ENCODE data around the gene TFR2.

Gene TFR2

DNA sequence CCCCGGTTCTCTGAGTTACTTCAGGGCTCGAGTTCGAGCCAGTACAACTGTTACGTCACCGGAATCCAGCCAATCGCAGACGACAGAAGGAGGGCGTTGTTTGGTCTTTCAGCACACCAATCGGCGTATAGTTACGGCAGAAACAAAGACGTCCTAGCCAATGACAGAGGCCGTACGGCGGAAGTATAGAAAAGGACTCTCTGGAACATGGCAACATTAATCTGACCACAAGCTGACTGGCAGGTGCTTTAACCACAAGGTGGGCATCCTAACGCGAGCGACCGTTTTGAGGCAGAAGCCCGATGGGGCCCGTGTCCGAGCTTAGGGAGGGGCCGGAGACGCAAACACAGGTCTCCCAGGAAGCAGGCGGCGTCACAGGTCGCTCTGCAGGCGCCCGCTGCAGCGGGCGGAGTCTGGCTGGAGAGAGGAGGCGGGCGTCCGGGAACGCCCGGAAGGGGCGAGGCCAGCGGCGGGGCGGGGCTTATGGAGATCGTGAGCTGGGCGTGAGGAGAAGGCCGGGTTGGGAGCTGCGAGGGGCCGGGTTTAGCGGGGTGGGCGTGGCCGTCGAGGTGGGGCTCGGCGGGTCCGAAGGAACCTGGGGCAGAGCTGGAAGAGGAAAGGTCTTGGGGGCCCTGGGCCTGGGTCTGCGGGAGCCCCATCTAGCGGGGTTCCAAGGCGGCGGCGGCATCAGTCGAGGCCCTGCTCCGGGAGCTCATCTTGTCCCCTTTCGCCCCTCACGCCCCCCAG, 29.2 kb downstream of the TFR2 start, which contains the start of gene MOSPD3:
Gene MOSPD3, plus strand, starts transcription at position 558 of the 747 bp plus-strand sequence. CDS start 252 bp downstream, outside the sequence.
- DNase-seq: peak; percentile 98

DNA sequence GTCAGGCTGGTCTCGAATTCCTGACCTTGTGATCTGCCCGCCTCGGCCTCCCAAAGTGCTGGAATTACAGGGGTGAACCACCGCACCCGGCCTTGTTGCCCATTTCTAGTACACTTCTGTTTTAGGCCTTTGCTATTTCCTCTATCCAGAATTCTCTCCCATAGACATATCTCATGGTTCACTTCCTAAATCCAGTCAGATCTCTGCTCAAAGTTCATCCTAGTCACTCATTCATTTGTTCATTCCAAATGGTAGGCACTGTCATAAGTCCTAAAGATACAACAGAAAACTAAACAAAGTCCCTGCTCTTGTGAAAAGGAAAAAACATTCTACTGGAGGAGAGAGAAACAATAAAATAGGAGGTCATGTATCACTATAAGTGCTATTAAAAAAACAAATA, 31.4 kb downstream of the TFR2 start:
- DNase-seq: no peak

DNA sequence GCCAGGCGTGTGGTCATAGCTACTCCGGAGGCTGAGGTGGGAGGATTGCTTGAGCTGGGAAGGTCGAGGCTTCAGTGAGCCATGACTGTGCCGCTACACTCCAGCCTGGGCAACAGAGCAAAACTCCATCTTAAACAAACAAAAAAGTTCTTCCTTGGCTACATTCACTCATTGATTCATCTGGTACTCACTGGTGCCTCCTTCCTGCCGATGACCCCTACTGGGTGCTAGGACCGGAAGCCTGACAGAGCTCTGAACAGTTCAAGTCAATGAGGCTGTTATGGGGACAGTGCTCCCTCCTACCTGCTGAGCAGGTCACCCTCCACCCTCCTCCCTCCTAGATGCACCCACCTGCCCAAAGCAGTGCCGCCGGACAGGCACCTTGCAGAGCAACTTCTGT, 34.2 kb downstream of the TFR2 start:
- no peak for DNase-seq

DNA sequence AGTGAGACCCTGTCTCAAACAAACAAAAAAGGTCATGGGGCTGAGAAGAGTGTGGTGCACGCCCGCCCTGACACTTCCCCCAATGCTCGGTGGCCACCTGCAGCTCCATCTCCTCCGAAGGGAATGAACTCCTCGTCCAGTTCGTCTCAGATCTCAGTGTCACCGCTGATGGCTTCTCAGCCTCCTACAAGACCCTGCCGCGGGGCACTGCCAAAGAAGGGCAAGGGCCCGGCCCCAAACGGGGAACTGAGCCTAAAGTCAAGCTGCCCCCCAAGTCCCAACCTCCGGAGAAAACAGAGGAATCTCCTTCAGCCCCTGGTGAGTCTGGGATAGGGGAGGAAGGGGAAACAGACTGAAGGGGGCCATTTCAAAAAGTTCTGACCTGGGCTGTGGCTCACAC, 35.0 kb downstream of the TFR2 start:
- no peak for DNase-seq

DNA sequence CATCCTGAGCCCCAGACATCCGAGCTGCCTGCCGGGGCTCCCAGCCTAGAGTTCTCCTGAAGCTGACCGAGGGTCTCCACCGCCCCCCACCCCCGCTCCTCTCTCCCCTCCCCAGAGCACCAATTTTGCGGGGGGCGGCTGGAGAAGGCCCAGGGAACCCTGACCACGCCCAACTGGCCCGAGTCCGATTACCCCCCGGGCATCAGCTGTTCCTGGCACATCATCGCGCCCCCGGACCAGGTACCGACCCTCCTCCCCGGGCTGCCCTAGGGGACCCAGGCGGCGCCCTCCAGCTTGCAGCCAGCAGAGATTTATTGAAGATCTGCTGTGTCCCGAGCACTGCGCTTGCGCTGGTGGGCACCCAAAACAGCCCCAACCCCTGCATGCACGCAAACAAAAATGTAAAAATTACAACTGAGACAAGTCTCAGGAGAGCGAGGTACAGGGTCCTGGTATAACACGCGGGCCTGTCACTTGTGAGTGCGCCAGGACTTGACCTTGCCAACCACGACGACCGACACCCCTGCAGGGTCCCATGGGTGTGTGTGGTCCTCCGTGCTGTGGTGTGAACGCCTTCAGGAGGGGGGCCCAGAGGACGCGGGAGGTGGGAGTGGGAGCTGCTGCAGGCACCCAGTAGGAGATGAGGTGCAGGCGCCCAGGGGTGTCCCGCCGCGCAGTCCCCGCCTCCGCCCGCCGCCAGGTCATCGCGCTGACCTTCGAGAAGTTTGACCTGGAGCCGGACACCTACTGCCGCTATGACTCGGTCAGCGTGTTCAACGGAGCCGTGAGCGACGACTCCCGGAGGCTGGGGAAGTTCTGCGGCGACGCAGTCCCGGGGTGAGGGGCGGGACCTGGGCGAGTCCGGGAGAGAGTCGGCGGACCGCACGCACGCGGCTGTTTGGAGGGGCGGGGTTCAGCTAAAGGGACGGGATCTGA, 36.1 kb downstream of the TFR2 start:
- peak; percentile 40 for DNase-seq

DNA sequence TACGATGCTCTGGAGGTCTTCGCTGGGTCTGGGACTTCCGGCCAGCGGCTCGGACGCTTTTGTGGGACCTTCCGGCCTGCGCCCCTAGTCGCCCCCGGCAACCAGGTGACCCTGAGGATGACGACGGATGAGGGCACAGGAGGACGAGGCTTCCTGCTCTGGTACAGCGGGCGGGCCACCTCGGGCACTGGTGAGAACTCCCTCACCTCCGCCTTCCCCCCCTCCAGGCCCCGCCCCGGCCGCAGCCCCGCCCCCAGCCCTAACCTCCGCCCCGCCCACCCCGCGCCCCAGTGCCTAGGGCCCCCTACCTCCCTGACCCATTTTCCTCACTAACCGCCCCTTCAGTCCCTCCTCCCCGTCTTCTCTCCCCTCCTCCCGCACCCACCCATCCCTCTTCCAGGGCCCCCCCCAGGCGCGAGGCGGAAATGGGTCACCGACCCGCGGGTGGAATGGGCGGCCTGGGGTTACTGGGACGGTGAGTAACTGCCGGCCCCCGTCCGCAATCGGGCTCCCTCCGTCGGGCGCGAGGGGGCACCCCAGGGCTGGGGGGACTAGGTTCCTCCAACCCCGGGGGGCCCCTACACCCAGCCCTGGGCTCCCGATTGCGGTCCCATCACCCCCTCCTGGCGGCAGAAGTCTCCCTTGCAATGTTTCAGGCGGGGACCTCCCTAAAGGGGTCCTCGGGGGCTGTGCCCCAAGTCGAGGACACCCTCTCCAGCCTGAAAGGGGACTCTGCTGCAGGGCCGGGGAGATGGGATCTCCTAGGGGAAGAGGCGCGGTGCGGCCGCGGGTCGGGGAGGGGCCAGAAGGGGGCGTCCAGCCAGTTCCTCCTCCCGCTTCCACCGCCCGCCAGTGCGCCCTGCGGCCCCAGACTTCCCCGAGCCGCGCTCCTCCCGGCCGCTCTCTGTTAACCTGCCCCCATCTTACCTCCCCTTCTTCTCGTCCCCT, 37.0 kb downstream of the TFR2 start:
- peak; percentile 83 for DNase-seq

DNA sequence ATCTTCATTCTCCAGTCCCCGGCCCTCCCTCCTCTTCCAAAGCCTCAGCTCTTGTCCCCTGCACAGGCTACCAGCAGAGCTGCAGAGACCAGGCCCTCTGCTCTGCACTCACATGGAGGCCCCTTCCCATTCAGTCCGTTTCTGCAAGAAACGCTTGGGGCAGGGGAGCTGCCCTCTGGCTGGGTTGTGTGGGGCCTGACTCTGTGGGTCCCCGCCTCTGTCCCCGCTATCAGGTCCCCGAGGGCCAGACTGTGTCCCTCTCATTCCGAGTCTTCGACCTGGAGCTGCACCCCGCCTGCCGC, 37.7 kb downstream of the TFR2 start:
- DNase-seq: no peak

DNA sequence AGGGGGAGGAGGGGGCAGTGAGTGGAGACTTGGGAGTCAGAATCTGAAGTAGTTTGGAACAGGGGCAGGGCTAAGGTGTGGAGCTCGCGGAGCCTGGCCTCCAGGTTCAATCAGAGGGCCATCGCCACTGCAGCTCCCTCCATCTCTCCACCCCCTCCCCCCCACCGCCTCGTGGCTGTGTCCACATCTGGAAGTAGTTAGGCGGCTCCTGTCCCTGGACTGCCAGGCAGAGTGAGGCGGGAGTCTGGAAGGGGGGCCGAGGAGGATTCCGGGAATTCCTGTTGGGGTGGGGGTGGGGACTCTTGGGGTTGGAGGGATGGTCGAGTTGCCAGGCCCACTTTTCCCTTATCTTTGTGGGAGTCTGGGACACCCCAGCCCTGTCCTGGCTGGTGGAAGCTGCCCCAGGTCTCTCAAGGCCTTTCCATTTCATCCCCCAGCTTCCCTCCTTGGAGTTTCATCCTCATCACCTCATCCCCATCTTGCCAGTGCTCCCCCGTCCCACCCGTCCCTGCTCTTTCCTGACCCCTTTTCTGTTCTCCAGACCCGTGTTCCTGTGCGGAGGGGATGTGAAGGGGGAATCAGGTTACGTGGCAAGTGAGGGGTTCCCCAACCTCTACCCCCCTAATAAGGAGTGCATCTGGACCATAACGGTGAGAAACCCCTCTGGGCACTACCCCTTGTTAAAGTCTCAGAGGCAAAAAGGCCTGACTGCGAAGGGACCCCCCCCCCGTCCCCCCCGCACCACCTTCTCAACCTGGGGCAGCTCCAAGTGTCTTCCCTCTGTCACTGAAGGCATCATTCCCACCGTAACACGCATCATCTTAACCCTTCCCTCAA, 38.2 kb downstream of the TFR2 start:
- DNase-seq: no peak

DNA sequence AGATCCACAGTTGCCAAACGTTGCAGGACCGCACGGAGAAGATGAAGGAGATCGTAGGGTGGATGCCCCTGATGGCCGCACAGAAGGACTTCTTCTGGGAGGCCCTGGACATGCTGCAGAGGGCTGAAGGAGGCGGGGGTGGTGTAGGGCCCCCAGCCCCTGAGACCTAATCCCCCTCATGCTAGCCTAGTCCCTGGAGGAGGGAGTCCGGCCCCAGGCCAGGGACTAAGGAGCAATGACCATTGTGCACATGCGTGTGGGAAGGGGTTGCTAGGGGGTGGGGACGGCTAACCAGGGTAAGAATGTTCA, 40.7 kb downstream of the TFR2 start:
- DNase-seq: no peak

DNA sequence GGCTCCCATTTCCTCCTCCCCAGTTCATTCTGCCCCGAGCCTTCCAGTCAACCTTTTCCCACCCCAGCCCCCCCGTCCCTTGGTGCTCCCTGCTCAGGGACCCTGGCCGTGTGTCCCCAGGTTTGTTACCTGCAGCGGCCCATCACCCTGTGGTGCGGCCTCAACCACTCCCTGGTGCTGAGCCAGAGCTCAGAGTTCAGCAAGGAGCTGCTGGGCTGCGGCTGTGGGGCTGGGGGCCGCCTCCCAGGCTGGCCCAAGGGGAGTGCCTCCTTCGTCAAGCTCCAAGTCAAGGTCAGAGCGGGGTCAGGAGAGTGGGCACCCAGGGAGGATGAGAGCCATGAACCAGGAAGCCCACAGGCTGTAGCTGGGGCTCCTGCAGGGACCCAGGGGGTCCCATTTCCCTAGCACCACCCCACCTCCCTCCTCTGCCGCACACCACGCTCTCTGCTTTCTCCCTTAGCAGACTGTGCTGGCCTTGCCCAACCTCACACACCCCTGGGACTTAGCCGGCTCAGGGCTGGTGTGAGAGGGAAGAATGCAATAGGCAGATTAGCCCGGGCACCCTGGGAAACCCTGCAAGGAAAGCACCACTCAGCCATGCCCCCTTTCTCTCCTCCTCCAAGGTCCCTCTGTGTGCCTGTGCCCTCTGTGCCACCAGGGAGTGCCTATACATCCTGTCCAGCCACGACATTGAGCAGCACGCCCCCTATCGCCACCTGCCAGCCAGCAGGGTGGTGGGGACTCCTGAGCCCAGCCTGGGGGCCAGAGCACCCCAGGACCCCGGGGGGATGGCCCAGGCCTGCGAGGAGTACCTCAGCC, 41.2 kb downstream of the TFR2 start:
- DNase-seq: no peak

DNA sequence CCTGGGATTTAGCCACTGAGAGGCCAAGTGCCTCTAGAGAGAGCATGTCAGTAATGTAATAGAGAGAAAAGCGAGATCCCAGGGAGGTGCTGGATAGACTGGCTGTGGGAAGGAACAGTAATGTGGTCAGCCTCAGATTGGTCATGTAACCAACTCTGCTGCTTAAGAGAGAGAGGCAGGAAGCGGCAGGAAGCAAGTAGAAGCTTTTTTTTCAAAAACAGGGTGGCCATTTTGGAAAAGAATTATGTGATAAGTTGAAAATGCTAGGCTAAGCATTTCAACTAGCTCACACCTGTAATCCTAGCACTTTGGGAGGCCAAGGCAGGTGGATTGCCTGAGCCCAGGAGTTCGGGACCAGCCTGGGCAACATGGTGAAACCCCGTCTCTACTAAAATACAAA, 42.9 kb downstream of the TFR2 start:
- no peak for DNase-seq

DNA sequence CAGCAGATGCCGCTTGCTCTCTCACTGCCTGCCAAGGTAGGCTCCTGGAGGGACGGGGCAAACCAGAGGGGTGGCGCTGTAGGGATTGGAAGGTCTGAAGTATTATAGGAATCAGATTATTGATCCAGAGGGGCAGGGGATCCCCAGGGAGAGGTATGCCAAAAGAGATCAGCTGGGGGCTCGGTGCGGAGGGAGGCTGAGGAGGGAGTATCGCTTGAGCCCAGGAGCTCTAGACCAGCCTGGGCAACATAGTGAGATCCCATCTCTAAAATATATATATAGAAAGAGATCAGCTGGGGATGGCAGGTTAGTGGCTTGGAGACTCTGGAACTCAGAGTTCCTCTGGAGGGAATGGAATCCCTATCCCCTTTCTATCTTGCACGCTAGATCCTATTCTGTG, 46.2 kb downstream of the TFR2 start:
- no peak for DNase-seq

DNA sequence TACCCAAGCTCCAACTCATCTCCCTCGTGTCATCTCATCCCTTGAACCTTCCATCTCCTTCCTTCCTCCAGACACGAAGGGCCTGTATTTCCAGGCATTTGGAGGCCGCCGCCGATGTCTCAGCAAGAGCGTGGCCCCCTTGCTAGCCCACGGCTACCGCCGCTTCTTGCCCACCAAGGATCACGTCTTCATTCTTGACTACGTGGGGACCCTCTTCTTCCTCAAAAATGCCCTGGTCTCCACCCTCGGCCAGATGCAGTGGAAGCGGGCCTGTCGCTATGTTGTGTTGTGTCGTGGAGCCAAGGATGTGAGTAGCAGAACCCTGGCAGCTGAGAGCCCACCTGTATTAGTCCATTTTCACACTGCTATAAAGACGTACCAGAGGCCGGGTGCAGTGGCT, 49.8 kb downstream of the TFR2 start:
- no peak for DNase-seq

DNA sequence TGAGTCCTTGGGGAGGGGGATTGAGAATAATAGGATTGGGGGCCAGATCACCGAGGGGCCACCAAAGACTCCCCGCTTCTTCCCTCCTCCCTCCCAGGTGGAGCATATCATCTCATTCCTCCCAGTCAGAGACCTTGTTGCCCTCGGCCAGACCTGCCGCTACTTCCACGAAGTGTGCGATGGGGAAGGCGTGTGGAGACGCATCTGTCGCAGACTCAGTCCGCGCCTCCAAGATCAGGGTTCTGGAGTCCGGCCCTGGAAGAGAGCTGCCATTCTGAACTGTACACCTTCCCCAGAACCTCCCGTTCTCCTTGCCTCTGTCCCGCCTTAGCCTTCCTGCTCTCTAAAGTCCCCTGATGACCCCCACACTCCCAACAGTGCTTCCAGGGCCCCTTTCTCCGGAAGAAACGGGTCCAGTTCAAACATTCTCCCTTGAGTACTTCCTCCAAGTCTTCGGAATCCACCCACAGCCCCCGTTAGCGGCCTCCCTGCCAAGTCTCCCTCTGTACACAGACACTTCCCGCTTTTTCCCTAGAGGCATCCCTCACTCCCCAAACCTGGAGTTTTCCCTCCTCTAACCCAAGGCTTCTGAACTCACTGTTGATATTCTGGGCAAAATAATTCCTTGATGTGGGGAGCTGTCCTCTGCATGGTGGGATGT, 51.1 kb downstream of the TFR2 start:
- DNase-seq: no peak

DNA sequence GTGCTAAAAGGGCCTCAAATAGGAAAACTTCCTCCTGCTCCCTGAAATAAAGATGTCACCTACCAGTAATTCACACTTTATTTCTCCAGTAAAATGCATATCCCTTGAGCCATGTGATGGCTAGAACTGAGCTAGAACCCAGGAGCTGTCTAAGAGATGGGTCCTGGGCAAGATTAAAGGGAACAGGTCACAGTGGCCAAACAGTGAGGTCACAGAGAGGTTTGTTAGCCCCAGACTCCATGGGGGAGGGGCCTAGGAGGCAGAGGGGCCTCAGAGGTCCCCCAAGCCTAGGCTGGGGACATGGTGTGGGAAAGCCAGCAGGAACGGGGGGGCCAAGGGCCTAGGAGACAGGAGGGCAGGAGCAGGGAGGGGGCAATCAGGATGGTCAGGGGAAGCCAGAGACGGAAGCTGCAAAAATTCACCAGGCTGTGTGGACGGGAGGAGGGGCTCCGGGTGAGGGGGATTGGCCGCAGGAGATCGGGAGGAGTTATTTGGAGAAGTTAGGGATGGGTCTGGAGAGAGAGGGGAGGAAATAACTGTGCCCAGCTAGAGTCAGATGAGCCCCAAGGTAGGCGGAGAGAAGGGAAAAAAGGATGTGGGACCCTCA, 51.9 kb downstream of the TFR2 start:
- no peak for DNase-seq

DNA sequence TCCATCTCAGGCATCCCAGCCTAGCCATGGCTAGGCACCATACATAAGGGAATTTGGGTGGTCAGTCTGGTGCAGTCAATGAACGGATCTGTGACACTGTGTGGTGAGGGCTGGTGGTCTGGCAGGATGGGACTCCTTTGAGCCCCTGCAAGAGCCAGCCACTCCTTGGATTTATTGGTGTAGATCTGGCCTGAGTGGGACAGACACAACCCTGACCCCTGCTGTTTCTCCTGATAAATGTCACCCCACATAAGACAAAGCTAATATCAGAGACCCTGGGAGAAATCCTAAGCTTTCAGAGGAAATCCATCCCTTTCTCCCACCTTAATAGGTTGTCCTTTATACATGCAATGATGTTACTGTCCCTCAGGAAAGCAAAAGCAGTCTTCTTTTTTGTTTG, 52.9 kb downstream of the TFR2 start:
- peak; percentile 33 for DNase-seq

DNA sequence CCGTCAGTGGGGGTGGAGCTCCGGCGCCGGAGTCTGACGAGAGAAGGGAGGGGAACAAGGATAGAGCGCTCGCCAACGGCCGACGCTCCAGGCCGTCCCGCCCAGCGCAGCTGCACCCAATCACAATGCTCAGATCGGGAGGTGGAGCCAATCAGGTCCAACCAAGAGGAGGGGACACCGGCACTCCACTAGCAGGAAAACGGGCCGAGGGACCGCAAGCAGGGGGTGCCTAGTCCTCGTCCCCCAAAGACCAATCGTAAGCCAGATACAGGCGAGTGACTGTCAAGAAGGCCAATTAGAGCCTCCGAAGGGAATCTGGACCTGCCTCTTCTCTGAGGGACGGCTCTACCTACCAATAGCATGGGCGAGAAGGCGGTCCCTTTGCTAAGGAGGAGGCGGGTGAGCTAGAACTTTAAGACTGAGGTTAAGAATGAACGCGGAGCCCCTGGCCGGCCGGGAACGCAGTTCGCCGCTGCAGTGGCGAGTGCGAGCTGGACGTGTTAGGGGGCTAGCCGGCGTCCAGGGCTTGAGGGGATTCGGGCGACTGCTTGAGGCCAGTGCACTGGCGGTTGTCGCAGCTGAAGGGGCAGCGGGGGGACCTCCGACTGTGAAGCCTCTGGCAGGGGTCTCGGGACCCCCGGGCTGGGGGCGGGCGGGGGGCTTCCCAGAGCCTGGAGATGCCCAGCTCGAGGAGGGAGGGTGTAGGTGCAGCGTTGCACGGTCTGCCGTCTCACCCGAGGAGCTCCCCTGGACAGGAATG, 54.9 kb downstream of the TFR2 start, which contains the start of gene FBXO24:
Gene FBXO24, plus strand, starts transcription at position 63 of the 760 bp plus-strand sequence. Its CDS starts 298 bp downstream, at position 361.
- DNase-seq: peak; percentile 100

DNA sequence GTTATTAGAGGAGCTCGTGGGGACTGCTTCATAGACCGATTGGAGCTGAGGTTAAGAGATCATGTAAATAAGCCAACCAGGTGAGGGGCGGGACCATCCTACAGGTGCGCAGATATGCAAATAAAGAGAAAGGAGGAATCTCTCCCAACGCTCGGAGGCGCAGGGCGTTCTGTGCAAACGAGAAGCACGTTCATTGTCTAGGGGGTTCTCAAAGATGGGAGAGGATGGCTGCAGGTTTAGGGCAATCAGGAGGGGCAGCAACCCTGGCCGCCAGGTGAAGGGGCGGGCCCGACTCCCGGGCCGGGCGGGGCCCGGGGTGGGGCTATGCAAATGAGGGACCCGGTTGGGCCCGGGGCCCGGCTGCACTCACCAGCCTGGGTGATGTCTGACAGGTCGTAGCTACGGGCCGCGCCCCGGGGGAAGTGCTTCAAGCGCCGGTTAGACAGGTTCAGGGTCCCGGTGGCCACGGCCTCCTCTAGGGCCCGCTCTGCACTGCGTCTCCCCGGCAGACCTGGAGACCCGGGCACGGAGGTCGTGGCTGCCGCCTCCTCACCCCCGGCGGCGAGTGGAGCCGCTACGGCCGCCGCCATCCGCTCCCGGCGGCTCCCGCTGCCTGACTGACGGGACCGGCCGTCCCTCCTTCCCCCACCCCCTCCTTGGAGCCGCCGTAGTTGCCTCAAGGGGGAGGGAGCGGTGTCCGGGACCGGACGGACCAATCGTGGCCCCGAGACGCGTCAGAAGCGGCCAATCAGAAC, 55.7 kb downstream of the TFR2 start, which contains the start of gene LRCH4:
Gene LRCH4, minus strand, starts transcription at position 619 of the 755 bp plus-strand sequence. Its CDS starts 29 bp downstream, at position 590.
- peak; percentile 67 for DNase-seq
